K562 (cell line): Measurements from ENCODE around the gene LRP10. TPM values are rescaled to one million over a fixed set of nuclear protein-coding genes. Genes with fewer than 3 reads are reported as not detected.

Experiments
- ATAC-seq: fragments of 200-7000 bp; cut with Tn5 transposase; 3 replicates; pipeline ENCODE4 v1.9.1; 2020; ENCODE audit warnings: moderate library complexity
- BruUV-seq: library from RNA; stranded (reverse); fragments of 400-500 nt; replicated peaks from 2 replicates; lab custom pipeline; 2021; lab: Mats Ljungman, UMichigan
- CTCF ChIA-PET: fragments of 300-600 bp; formaldehyde crosslinking; extraction: SDS; loops from one replicate; lab custom pipeline; 2021; ENCODE audit warnings: low intra/inter-chr PET ratio; lab: Yijun Ruan, JAX
- POLR2A ChIA-PET: fragments of 300-600, 350-650 bp; sonication (Branson Sonifier 250); formaldehyde crosslinking; extraction: SDS; loops from one replicate; lab custom pipeline; 2021; ENCODE audit warnings: antibody characterized with exemption, inconsistent platforms; lab: Yijun Ruan, JAX
- DNase-seq, 4 experiments: peaks; one replicate each; pipeline versions ENCODE4 v3.0.0 to v3.0.0-alpha.2; 2011 to 2018; ENCODE audit warnings: low spot score in 3 of 4, mixed read lengths in 3 of 4; ENCODE audit errors: extremely low read depth in 1 of 4
- FAIRE-seq: peaks from 2 replicates; lab custom pipeline; 2011; peaks lifted over from hg19 to GRCh38; lab: Jason Lieb, UNC
- H2AFZ ChIP-seq: 2 replicates; pipeline ENCODE4 v1.6.0; 2011; ENCODE audit warnings: low read depth, low read length, control low read depth, inconsistent platforms
- H3K27ac ChIP-seq: fragments of 200-600 bp; 3 replicates; pipeline ENCODE4 v1.8.0; 2011; ENCODE audit warnings: low read depth, mild to moderate bottlenecking, control low read depth, inconsistent platforms, low read length, moderate library complexity, mixed read lengths; ENCODE audit errors: extremely low read depth
- H3K27me3 ChIP-seq, 2 experiments: fragments of 300-600 bp in 1 of 2; 2 replicates in 1 of 2; 3 replicates in 1 of 2; pipeline versions ENCODE4 v1.6.0 to v1.8.0; 2011; ENCODE audit warnings: inconsistent platforms in 2 of 2, low read length in 2 of 2, mild to moderate bottlenecking in 1 of 2, mixed read lengths in 1 of 2, moderate library complexity in 1 of 2; ENCODE audit not compliant: control insufficient read depth in 2 of 2, insufficient read depth in 2 of 2
- H3K36me3 ChIP-seq: fragments of 300-600 bp; 3 replicates; pipeline ENCODE4 v1.8.0; 2011; ENCODE audit warnings: mild to moderate bottlenecking, low read length, inconsistent platforms; ENCODE audit not compliant: control insufficient read depth, insufficient read depth
- H3K4me1 ChIP-seq, 2 experiments: fragments of 200-600 bp in 1 of 2; replicated peaks in 1 of 2; 2 replicates in 1 of 2; 3 replicates in 1 of 2; pipeline versions ENCODE4 v1.5.1 to v1.8.0; 2011; ENCODE audit warnings: inconsistent platforms in 2 of 2, low read length in 2 of 2, mild to moderate bottlenecking in 1 of 2, mixed read lengths in 1 of 2, moderate library complexity in 1 of 2; ENCODE audit not compliant: control insufficient read depth in 2 of 2, insufficient read depth in 2 of 2
- H3K4me2 ChIP-seq: 2 replicates; pipeline ENCODE4 v1.6.1; 2011; ENCODE audit warnings: low read length, control low read depth, inconsistent platforms, mixed read lengths; ENCODE audit not compliant: insufficient read depth
- H3K4me3 ChIP-seq: fragments of 200-600 bp; sonication (generic), shearing (Covaris generic); 2 replicates; pipeline ENCODE4 v1.5.1; 2016; ENCODE audit warnings: control low read depth, inconsistent platforms
- H3K79me2 ChIP-seq: fragments of 200-600 bp; 3 replicates; pipeline ENCODE4 v1.8.0; 2011; ENCODE audit warnings: low read length, inconsistent platforms; ENCODE audit not compliant: control insufficient read depth, insufficient read depth
- H3K9ac ChIP-seq, 2 experiments: 2 replicates each; pipeline versions ENCODE4 v1.6.0 to v1.6.1; 2011; ENCODE audit warnings: low read depth in 2 of 2, low read length in 2 of 2, control low read depth in 1 of 2, inconsistent platforms in 1 of 2, mild to moderate bottlenecking in 1 of 2, mixed read lengths in 1 of 2; ENCODE audit not compliant: insufficient read depth in 1 of 2
- H3K9me1 ChIP-seq: one replicate; pipeline ENCODE4 v1.6.0; 2011; ENCODE audit warnings: inconsistent platforms, mild to moderate bottlenecking, low read length, moderate library complexity; ENCODE audit not compliant: control insufficient read depth, insufficient read depth
- H3K9me3 ChIP-seq: replicated peaks from 2 replicates; pipeline ENCODE4 v1.5.1; 2011; ENCODE audit warnings: low read depth, low read length, inconsistent platforms; ENCODE audit not compliant: control insufficient read depth, insufficient read depth
- H4K20me1 ChIP-seq: replicated peaks from 2 replicates; pipeline ENCODE4 v1.6.1; 2011; ENCODE audit warnings: low read length, inconsistent platforms, mixed read lengths; ENCODE audit not compliant: control insufficient read depth, insufficient read depth
- CBFA2T2 ChIP-seq: fragments of 450-650 bp; conservative IDR thresholded peaks from 2 replicates; pipeline ENCODE4 v1.6.1; 2017; ENCODE audit warnings: mild to moderate bottlenecking
- NUFIP1 ChIP-seq: fragments of 450-650 bp; IDR thresholded peaks from 2 replicates; pipeline ENCODE4 v1.6.1; 2018; ENCODE audit not compliant: partially characterized antibody
- SP2 ChIP-seq: IDR thresholded peaks from 2 replicates; pipeline ENCODE4 v1.6.1; 2011; ENCODE audit warnings: mild to moderate bottlenecking, low read depth, low read length, moderate library complexity; ENCODE audit not compliant: poor library complexity, severe bottlenecking; ENCODE audit errors: extremely low read depth
- SRF ChIP-seq, 2 experiments: fragments of 250-450, 450-650 bp in 1 of 2; sonication (Bioruptor Pico) in 1 of 2; sonication (generic) in 1 of 2; formaldehyde crosslinking; IDR thresholded peaks; 2 replicates each; pipeline versions ENCODE4 v1.5.0 to v1.5.1; 2020 to 2022; ENCODE audit warnings: mild to moderate bottlenecking in 1 of 2, missing genetic modification reagents in 1 of 2
- STAG1 ChIP-seq: sonication (generic); formaldehyde crosslinking; IDR thresholded peaks from 2 replicates; pipeline ENCODE4 v1.5.0; 2020; ENCODE audit warnings: missing genetic modification reagents, borderline replicate concordance
- TOE1 ChIP-seq, 2 experiments: fragments of 450-650 bp in 1 of 2; sonication (generic) in 1 of 2; formaldehyde crosslinking in 1 of 2; IDR thresholded peaks; 2 replicates each; pipeline versions ENCODE4 v1.7.1 to v1.8.0; 2016 to 2022; ENCODE audit warnings: borderline replicate concordance in 2 of 2, mild to moderate bottlenecking in 2 of 2, antibody characterized with exemption in 1 of 2, inconsistent platforms in 1 of 2, low read depth in 1 of 2, missing genetic modification reagents in 1 of 2, moderate library complexity in 1 of 2
- TSC22D4 ChIP-seq: fragments of 450-650 bp; IDR thresholded peaks from 2 replicates; pipeline ENCODE4 v1.6.1; 2016; ENCODE audit warnings: missing genetic modification characterization, missing biosample characterization, control low read depth
- ZNF140 ChIP-seq: fragments of 250-450 bp; sonication (Bioruptor Pico); IDR thresholded peaks from 2 replicates; pipeline ENCODE4 v1.8.0; 2021; ENCODE audit warnings: moderate library complexity, mild to moderate bottlenecking, inconsistent platforms
- ZNF551 ChIP-seq: fragments of 250-450 bp; sonication (Bioruptor Pico); IDR thresholded peaks from 2 replicates; pipeline ENCODE4 v1.5.0; 2021; ENCODE audit warnings: mild to moderate bottlenecking, moderate library complexity
- WGBS: fragments of 100-300 bp; shearing (Covaris generic); methylation state at CpG from one replicate; pipeline ENCODE4 v1.1.6; 2016; ENCODE audit warnings: low coverage, mixed read lengths; ENCODE audit not compliant: insufficient coverage; ENCODE audit errors: missing lambda C conversion rate; 5-methylcytosine and 5-hydroxymethylcytosine counted together
- in situ Hi-C: fragments of 300-500 bp; cut with MboI; formaldehyde crosslinking; loops from 4 replicates; pipeline ENCODE4 v1.15.0; 2018; ENCODE audit warnings: inconsistent platforms, mixed read lengths
- intact Hi-C: fragments of 100-400 bp; cut with micrococcal nuclease; formaldehyde crosslinking; loops from 2 replicates; pipeline ENCODE4 v1.14.2; 2022
- polyA plus RNA-seq, 8 experiments: library from polyadenylated mRNA; depleted of rRNA in 4 of 8; stranded (reverse) in 5 of 8; unstranded in 3 of 8; fragments of >200 nt; fragmentation: Nextera tagmentation in 2 of 8; fragmentation: Illumina TruSeq in 1 of 8; extraction: Ambion mirVana in 2 of 8; extraction: Trizol in 1 of 8; gene quantifications; 2 replicates each; pipeline versions ENCODE4 v1.2.1 to v1.2.3, GENCODE V29; 2011 to 2014; ENCODE audit warnings: inconsistent platforms in 1 of 8, missing spikeins in 1 of 8
- total RNA-seq, 7 experiments: library from RNA; depleted of rRNA in 6 of 7; stranded (reverse); fragments of >200 nt in 6 of 7; fragmentation: Illumina TruSeq in 2 of 7; extraction: Trizol in 2 of 7; gene quantifications; 2 replicates each; pipeline versions ENCODE4 v1.2.1 to v1.2.3, GENCODE V29; 2011 to 2021; ENCODE audit warnings: low replicate concordance in 1 of 7
- TF ChIP-seq, protein P1 (sequence below): sonication (generic); formaldehyde crosslinking; IDR thresholded peaks from 2 replicates; pipeline ENCODE4 v1.8.0; 2023; ENCODE audit warnings: missing genetic modification reagents, mild to moderate bottlenecking, borderline replicate concordance
- TF ChIP-seq, protein P2 (sequence below): sonication (generic); formaldehyde crosslinking; IDR thresholded peaks from 2 replicates; pipeline ENCODE4 v1.8.0; 2023; ENCODE audit warnings: mild to moderate bottlenecking, missing genetic modification reagents

The LRP10 gene
- total and polyA plus RNA-seq, 9 of the 15 experiments (the other 6 are each of a cell fraction or from before 2014, with no cell fraction given): 1.3 to 45.5 (median 10.9) TPM

DNA sequence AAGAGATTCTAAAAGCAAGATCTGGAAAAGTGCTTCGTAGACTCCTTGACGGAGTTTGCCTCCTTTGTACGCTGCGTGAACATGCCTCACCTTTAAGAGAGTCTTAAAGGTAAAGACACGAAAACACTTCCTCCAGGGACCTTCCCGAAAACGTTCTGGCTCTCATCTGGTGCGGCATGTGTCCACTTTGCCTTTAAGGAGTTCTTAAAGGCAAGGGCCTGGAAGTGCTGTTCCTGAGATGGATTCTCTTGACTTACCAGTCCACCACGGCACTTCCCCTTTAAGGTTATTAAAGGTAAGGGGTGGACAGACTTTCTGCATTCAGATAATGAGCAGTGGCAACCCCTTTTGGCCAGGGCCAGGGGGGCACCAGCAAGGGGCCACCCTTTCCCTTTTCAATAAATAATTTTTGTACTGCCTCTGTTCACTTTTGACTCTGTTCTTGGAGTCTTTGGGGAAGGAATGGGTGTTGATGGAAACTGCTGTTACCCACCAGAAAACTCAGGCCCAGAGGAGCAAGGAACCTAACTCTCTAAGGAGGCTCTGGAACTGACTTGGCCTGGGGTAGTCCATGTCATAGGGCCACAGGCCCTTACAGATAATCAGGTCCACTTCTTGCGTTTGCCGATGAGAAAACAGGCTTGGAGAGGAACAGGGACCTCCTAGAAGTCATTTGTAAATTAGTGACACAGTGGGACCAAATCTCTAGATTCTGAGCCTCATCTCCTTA, 15.9 kb downstream of the LRP10 start:
- peak overlapping the region; percentile 81 for H3K27ac ChIP-seq
- peak; percentile 88 for ATAC-seq
- DNase-seq: peak; percentile 49 to 89 (median 60)
- no peaks in the 10 kb centered on the region for H4K20me1 ChIP-seq
- H3K9me3 ChIP-seq: no peaks in the 10 kb centered on the region
- peak overlapping the region; percentile 87 for H3K4me2 ChIP-seq
- peak overlapping the region; percentile 96 for H2AFZ ChIP-seq
- POLR2A ChIA-PET: interaction anchor here (0.7 to 1.6 kb wide), 7 partner anchors 12 to 393 kb away, joined by 3 to 7 read pairs (median 6); partner anchors contain the start of genes MRPL52 and RBM23
- H3K9me1 ChIP-seq: no peaks in the 10 kb centered on the region
- in situ Hi-C loops (no loop called here), intact Hi-C loops (loop anchor here (1.0 kb wide), 1 partner anchor 16 kb away; the partner anchor contains the start of gene LRP10)
- peak overlapping the region; percentile 80 to 90 for H3K9ac ChIP-seq
- peaks cover 26 to 45% of the 10 kb centered on the region in 2 experiments for H3K4me1 ChIP-seq
- 1% methylated on average over 11 of the region's 11 CpGs for WGBS
- no peaks in the 10 kb centered on the region for H3K36me3 ChIP-seq
- CTCF ChIA-PET: no interaction called here
- BruUV-seq: TSS peak; percentile 82
- H3K4me3 ChIP-seq: peak overlapping the region; percentile 63
- peaks cover 14% of the 10 kb centered on the region for H3K79me2 ChIP-seq
- peak; percentile 98 for FAIRE-seq
- no peaks in the 10 kb centered on the region for H3K27me3 ChIP-seq
- TF ChIP-seq TOE1 (IDR thresholded peaks at IDR 0.05; ENCODE audit: borderline replicate concordance): peak; percentile 90; the same call in 1 of the 2 replicates
- no peak for TF ChIP-seq TOE1 (CRISPR knock-in tag; IDR thresholded peaks at IDR 0.05; ENCODE audit: borderline replicate concordance, low read depth)
- no peak for TF ChIP-seq ZNF140
- TF ChIP-seq ZNF551 (CRISPR knock-in tag): no peak
- TF ChIP-seq SP2: no peak
- no peak for TF ChIP-seq CBFA2T2
- no peak for TF ChIP-seq SRF (CRISPR knock-in tag; IDR thresholded peaks at IDR 0.05)
- no peak for TF ChIP-seq STAG1 (CRISPR knock-in tag)
- TF ChIP-seq NUFIP1: no peak
- TF ChIP-seq, protein P1, sequence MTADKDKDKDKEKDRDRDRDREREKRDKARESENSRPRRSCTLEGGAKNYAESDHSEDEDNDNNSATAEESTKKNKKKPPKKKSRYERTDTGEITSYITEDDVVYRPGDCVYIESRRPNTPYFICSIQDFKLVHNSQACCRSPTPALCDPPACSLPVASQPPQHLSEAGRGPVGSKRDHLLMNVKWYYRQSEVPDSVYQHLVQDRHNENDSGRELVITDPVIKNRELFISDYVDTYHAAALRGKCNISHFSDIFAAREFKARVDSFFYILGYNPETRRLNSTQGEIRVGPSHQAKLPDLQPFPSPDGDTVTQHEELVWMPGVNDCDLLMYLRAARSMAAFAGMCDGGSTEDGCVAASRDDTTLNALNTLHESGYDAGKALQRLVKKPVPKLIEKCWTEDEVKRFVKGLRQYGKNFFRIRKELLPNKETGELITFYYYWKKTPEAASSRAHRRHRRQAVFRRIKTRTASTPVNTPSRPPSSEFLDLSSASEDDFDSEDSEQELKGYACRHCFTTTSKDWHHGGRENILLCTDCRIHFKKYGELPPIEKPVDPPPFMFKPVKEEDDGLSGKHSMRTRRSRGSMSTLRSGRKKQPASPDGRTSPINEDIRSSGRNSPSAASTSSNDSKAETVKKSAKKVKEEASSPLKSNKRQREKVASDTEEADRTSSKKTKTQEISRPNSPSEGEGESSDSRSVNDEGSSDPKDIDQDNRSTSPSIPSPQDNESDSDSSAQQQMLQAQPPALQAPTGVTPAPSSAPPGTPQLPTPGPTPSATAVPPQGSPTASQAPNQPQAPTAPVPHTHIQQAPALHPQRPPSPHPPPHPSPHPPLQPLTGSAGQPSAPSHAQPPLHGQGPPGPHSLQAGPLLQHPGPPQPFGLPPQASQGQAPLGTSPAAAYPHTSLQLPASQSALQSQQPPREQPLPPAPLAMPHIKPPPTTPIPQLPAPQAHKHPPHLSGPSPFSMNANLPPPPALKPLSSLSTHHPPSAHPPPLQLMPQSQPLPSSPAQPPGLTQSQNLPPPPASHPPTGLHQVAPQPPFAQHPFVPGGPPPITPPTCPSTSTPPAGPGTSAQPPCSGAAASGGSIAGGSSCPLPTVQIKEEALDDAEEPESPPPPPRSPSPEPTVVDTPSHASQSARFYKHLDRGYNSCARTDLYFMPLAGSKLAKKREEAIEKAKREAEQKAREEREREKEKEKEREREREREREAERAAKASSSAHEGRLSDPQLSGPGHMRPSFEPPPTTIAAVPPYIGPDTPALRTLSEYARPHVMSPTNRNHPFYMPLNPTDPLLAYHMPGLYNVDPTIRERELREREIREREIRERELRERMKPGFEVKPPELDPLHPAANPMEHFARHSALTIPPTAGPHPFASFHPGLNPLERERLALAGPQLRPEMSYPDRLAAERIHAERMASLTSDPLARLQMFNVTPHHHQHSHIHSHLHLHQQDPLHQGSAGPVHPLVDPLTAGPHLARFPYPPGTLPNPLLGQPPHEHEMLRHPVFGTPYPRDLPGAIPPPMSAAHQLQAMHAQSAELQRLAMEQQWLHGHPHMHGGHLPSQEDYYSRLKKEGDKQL (CRISPR knock-in tag): no peak
- TF ChIP-seq TSC22D4: no peak
- TF ChIP-seq, protein P2, sequence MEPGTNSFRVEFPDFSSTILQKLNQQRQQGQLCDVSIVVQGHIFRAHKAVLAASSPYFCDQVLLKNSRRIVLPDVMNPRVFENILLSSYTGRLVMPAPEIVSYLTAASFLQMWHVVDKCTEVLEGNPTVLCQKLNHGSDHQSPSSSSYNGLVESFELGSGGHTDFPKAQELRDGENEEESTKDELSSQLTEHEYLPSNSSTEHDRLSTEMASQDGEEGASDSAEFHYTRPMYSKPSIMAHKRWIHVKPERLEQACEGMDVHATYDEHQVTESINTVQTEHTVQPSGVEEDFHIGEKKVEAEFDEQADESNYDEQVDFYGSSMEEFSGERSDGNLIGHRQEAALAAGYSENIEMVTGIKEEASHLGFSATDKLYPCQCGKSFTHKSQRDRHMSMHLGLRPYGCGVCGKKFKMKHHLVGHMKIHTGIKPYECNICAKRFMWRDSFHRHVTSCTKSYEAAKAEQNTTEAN: no peak
